HG03064 (cell line): ENCODE data around the gene DIO2.

Experiments
- ATAC-seq: cut with Tn5 transposase; IDR thresholded peaks from one replicate; pipeline ENCODE4 v1.9.1; 2021; ENCODE audit warnings: low read depth; ENCODE audit not compliant: unreplicated experiment

Gene DIO2

GRCh38 chr14:80172375-80173051 is 38.8 kb downstream of the DIO2 start:
- no peak for ATAC-seq

DNA sequence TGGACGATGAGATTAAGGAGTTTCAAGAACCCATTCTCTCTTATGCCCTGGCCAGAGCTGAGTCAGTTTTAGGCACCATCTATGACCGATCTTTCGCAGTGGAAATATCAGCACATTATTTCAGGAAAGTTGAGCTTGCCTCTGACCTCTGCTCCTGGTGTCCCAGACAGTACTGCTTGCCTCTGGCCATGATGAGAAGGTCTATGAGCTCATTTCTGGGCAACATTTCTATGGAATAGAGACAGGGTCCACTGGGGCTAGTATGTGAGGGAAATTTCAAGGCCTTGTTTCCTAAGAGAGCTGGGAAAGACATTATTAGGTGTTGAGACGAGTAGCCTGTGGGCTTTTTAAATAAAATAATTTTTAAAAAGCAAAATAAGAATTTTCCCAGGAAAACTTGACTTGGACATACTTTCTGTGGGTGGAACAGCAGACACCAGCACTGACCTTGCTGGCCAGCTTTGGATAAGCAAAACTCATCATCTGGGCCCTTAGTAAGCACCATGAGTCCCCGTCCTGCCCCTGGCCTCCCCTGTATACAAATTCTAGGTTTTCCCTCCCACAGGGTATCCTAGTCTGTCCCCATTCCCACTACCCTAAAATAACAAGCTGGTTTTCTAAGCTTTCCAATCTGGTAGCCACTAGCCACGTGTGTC is 43.4 kb downstream of the DIO2 start:
- no peak for ATAC-seq

DNA sequence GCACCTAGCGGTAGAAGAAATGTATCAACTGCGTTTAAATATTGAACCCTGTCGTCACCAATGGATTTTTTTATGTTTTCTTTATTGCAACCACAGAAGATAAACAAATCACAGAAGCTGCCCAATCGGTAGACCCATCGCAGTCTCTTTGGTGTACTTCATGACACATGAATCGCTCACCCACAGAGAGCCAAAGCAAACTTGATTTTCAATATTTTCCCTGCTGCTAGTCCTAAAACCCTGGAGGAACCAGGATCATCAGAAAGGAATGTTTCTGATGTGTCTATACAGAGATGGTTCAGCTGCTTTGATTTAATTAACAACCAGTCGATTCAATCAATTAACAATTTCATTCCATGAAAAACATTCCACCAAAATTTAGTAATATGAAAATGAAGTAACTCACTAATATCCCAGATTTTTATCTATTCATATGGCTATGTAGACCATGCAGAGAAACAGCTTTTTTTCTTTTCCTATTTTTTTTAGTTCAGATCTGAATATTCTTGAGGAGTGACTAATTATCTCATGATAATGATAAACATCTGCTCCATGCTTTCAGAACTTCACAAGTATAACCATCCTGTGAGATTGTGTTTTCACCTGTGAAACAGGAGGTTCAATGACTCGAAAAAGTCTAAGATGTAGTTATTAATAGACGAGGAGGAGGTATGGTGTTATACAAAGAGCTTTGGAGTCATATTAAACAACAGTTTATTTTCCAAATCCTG is 46.1 kb downstream of the DIO2 start:
- ATAC-seq: no peak

GRCh38 chr14:80152763-80153162 is 58.5 kb downstream of the DIO2 start:
- no peak for ATAC-seq

DNA sequence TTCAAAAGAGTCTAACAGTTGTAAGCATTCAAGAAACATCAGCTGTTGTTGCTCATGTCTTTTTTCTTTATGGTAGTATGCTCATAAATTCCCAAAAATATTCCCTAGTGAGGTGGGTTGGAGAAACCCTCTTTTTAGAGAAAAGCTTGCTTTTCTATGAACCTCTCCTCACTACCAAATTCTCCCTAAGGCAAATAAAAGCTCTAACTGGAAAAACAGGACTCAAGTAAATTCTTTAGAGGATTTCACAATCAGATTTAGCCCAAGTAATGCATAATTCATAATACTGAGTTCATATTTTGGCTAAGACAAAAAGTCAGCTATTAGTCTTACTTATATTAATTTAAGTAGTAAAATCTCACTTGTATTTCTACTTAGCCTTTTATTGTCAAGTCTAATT is 59.1 kb downstream of the DIO2 start:
- ATAC-seq: no peak

- no peak for ATAC-seq
Measured at GRCh38 chr14:80150301-80150700, 61.0 kb downstream of the DIO2 start.
